Epidermal melanocyte (primary cell): Measurements from ENCODE around the gene TMEM183A.

ENCODE experiments used
- DNase-seq: peaks from one replicate; pipeline ENCODE4 v3.0.0; 2011; ENCODE audit warnings: low spot score; ENCODE audit not compliant: insufficient read length

Gene TMEM183A

GRCh38 chr1:203045821-203046594, 38.8 kb downstream of the TMEM183A start:
- DNase-seq, result no peak

- DNase-seq, result peak; percentile 60
Measured at GRCh38 chr1:203046984-203047630, 39.9 kb downstream of the TMEM183A start.

- DNase-seq, result no peak
Measured at GRCh38 chr1:203048086-203048485, 40.9 kb downstream of the TMEM183A start.

GRCh38 chr1:203048555-203049051, 41.4 kb downstream of the TMEM183A start:
- DNase-seq, result no peak

GRCh38 chr1:203049077-203049476, 41.9 kb downstream of the TMEM183A start:
- DNase-seq, result no peak

- DNase-seq, result no peak
Measured at GRCh38 chr1:203049576-203050180, 42.5 kb downstream of the TMEM183A start.

- DNase-seq, result no peak
Measured at GRCh38 chr1:203050826-203051225, 43.7 kb downstream of the TMEM183A start.

- no peak for DNase-seq
Measured at GRCh38 chr1:203051841-203052324, 44.7 kb downstream of the TMEM183A start.

GRCh38 chr1:203052601-203053000, 45.4 kb downstream of the TMEM183A start:
- no peak for DNase-seq

GRCh38 chr1:203054184-203054583, 47.0 kb downstream of the TMEM183A start:
- DNase-seq, result no peak

- no peak for DNase-seq
Measured at GRCh38 chr1:203054642-203055041, 47.5 kb downstream of the TMEM183A start.

- DNase-seq, result no peak
Measured at GRCh38 chr1:203055161-203055799, 48.1 kb downstream of the TMEM183A start.

GRCh38 chr1:203056012-203056411, 48.8 kb downstream of the TMEM183A start:
- DNase-seq, result no peak

- DNase-seq, result no peak
Measured at GRCh38 chr1:203056516-203056915, 49.3 kb downstream of the TMEM183A start.

- peak; percentile 46 for DNase-seq
Measured at GRCh38 chr1:203057911-203058675, 50.9 kb downstream of the TMEM183A start.

- DNase-seq, result no peak
Measured at GRCh38 chr1:203058676-203058935, 51.4 kb downstream of the TMEM183A start.

- DNase-seq, result no peak
Measured at GRCh38 chr1:203059485-203059884, 52.3 kb downstream of the TMEM183A start.

- no peak for DNase-seq
Measured at GRCh38 chr1:203060115-203060514, 52.9 kb downstream of the TMEM183A start.

GRCh38 chr1:203063287-203063686, 56.1 kb downstream of the TMEM183A start:
- no peak for DNase-seq

GRCh38 chr1:203065191-203065590, 58.0 kb downstream of the TMEM183A start:
- no peak for DNase-seq

- no peak for DNase-seq
Measured at GRCh38 chr1:203065986-203066385, 58.8 kb downstream of the TMEM183A start.
